Caco-2 (cell line): ENCODE data around the gene AMELX. TPM values are rescaled to one million over a fixed set of nuclear protein-coding genes. Genes with fewer than 3 reads are reported as not detected.

Experiments used
- BruUV-seq: library from RNA; stranded (reverse); fragments of 400-500 nt; replicated peaks from 2 replicates; lab custom pipeline; 2021; lab: Mats Ljungman, UMichigan
- CTCF ChIA-PET: fragments of 300-600 bp; sonication (Branson Sonifier 250); formaldehyde crosslinking; loops from one replicate; lab custom pipeline; 2022; ENCODE audit warnings: antibody characterized with exemption; lab: Charles Lee
- POLR2A ChIA-PET: fragments of 300-600 bp; sonication (Branson Sonifier 250); formaldehyde crosslinking; loops from one replicate; lab custom pipeline; 2022; ENCODE audit warnings: antibody characterized with exemption; lab: Charles Lee
- DNase-seq, 2 experiments: peaks; one replicate each; pipeline versions ENCODE4 v3.0.0 to v3.0.0-alpha.2; 2020 to 2022
- H3K27me3 ChIP-seq: replicated peaks from 2 replicates; pipeline ENCODE4 v1.6.0; 2011; ENCODE audit warnings: low read length; ENCODE audit not compliant: control insufficient read depth, insufficient read depth
- H3K36me3 ChIP-seq: 2 replicates; pipeline ENCODE4 v1.5.1; 2011; ENCODE audit warnings: low read length; ENCODE audit not compliant: control insufficient read depth, insufficient read depth
- H3K4me1 ChIP-seq: fragments of 250-450 bp; sonication (Bioruptor Pico); 2 replicates; pipeline ENCODE4 v1.5.1; 2020; ENCODE audit warnings: mild to moderate bottlenecking
- H3K4me3 ChIP-seq: 2 replicates; pipeline ENCODE4 v1.5.1; 2011; ENCODE audit warnings: low read depth, mild to moderate bottlenecking, control low read depth, low read length
- H3K9me3 ChIP-seq: fragments of 250-450 bp; sonication (Bioruptor Pico); 2 replicates; pipeline ENCODE4 v1.5.1; 2020; ENCODE audit warnings: mild to moderate bottlenecking, moderate library complexity
- H3K27ac Mint-ChIP-seq: one replicate; pipeline ENCODE4 v1.8.0; 2022; ENCODE audit warnings: mixed read lengths; ENCODE audit not compliant: unreplicated experiment
- H3K27me3 Mint-ChIP-seq: one replicate; pipeline ENCODE4 v1.8.0; 2022; ENCODE audit warnings: mixed read lengths; ENCODE audit not compliant: insufficient read depth, unreplicated experiment
- H3K36me3 Mint-ChIP-seq: one replicate; pipeline ENCODE4 v1.8.0; 2022; ENCODE audit warnings: mild to moderate bottlenecking, mixed read lengths; ENCODE audit not compliant: insufficient read depth, unreplicated experiment
- H3K4me1 Mint-ChIP-seq: one replicate; pipeline ENCODE4 v1.8.0; 2022; ENCODE audit warnings: low read depth, mixed read lengths; ENCODE audit not compliant: unreplicated experiment
- H3K4me3 Mint-ChIP-seq: one replicate; pipeline ENCODE4 v1.8.0; 2022; ENCODE audit warnings: mild to moderate bottlenecking, moderate library complexity, mixed read lengths; ENCODE audit not compliant: unreplicated experiment
- H3K9me3 Mint-ChIP-seq: one replicate; pipeline ENCODE4 v1.8.0; 2022; ENCODE audit warnings: mixed read lengths; ENCODE audit not compliant: unreplicated experiment
- CTCF ChIP-seq, 2 experiments: fragments of 200-600 bp in 1 of 2; IDR thresholded peaks; 1 replicate in 1 of 2; 2 replicates in 1 of 2; pipeline versions ENCODE4 v1.5.1 to v1.8.0; 2011 to 2022; ENCODE audit warnings: antibody characterized with exemption in 1 of 2, control low read depth in 1 of 2, inconsistent platforms in 1 of 2, low read depth in 1 of 2, low read length in 1 of 2, mild to moderate bottlenecking in 1 of 2, moderate library complexity in 1 of 2; ENCODE audit not compliant: insufficient read depth in 1 of 2, severe bottlenecking in 1 of 2, unreplicated experiment in 1 of 2
- intact Hi-C: fragments of 100-400 bp; cut with micrococcal nuclease; formaldehyde crosslinking; loops from one replicate; pipeline ENCODE4 v1.10.0; 2022; ENCODE audit not compliant: unreplicated experiment
- total RNA-seq: library from RNA; stranded (reverse); gene quantifications from 2 replicates; pipeline ENCODE4 v1.2.3, GENCODE V29; 2022

The AMELX gene
- total RNA-seq, 1 experiment from 2014 or later = not detected

- Histone ChIP-seq H3K9me3 (no peaks in the 10 kb centered on the region), H3K4me3 (no peak overlapping the region), H3K4me1 (peaks cover 16% of the 10 kb centered on the region), H3K36me3 (no peaks in the 10 kb centered on the region), H3K27me3 (no peaks in the 10 kb centered on the region)
- CTCF ChIA-PET = no interaction called here
- no peaks in the 10 kb centered on the region for H3K27me3 Mint-ChIP-seq
- intact Hi-C loops = loop anchor here (2.0 to 10.0 kb wide), 2 partner anchors 114 kb away; no protein-coding TSS in a partner anchor
- no peak overlapping the region for H3K4me3 Mint-ChIP-seq
- TF ChIP-seq CTCF (IDR thresholded peaks at IDR 0.05; ENCODE audit: insufficient read depth in 1 of 2, low read depth in 1 of 2, low read length in 1 of 2, severe bottlenecking in 1 of 2, unreplicated experiment in 1 of 2) = no peak
- POLR2A ChIA-PET = no interaction called here
- H3K36me3 Mint-ChIP-seq = peaks cover 11% of the 10 kb centered on the region
- H3K4me1 Mint-ChIP-seq = peaks cover 22% of the 10 kb centered on the region
- no peak for DNase-seq
- H3K27ac Mint-ChIP-seq = no peak overlapping the region
- peaks cover 10% of the 10 kb centered on the region for H3K9me3 Mint-ChIP-seq
- no TSS peak for BruUV-seq
Observed at GRCh38 chrX:11261260-11261659, 32.0 kb upstream of the AMELX start.

GRCh38 chrX:11264925-11265324 is 28.3 kb upstream of the AMELX start:
- no TSS peak for BruUV-seq
- no peak for TF ChIP-seq CTCF (IDR thresholded peaks at IDR 0.05; ENCODE audit: insufficient read depth in 1 of 2, low read depth in 1 of 2, low read length in 1 of 2, severe bottlenecking in 1 of 2, unreplicated experiment in 1 of 2)
- Mint-ChIP-seq H3K9me3 (peaks cover 4% of the 10 kb centered on the region), H3K27me3 (no peaks in the 10 kb centered on the region), H3K4me1 (peaks cover 20% of the 10 kb centered on the region), H3K36me3 (peaks cover 11% of the 10 kb centered on the region), H3K4me3 (no peak overlapping the region), H3K27ac (no peak overlapping the region)
- no peaks in the 10 kb centered on the region for H3K36me3 ChIP-seq
- no peak for DNase-seq
- peaks cover 37% of the 10 kb centered on the region for H3K4me1 ChIP-seq
- intact Hi-C loops = loop anchor here (10.0 kb wide), 1 partner anchor 110 kb away; no protein-coding TSS in a partner anchor
- no peaks in the 10 kb centered on the region for H3K9me3 ChIP-seq
- ChIA-PET POLR2A (no interaction called here), CTCF (no interaction called here)
- no peak overlapping the region for H3K4me3 ChIP-seq
- H3K27me3 ChIP-seq = no peaks in the 10 kb centered on the region

- Histone ChIP-seq H3K4me3 (no peak overlapping the region), H3K4me1 (peaks cover 41% of the 10 kb centered on the region), H3K9me3 (no peaks in the 10 kb centered on the region), H3K27me3 (no peaks in the 10 kb centered on the region), H3K36me3 (no peaks in the 10 kb centered on the region)
- peaks cover 24% of the 10 kb centered on the region for H3K4me1 Mint-ChIP-seq
- no peak for DNase-seq
- H3K4me3 Mint-ChIP-seq = no peak overlapping the region
- POLR2A ChIA-PET = no interaction called here
- no TSS peak for BruUV-seq
- H3K9me3 Mint-ChIP-seq = no peaks in the 10 kb centered on the region
- intact Hi-C loops = loop anchor here (10.0 kb wide), 1 partner anchor 109 kb away; no protein-coding TSS in a partner anchor
- peaks cover 11% of the 10 kb centered on the region for H3K36me3 Mint-ChIP-seq
- no peak for TF ChIP-seq CTCF (IDR thresholded peaks at IDR 0.05; ENCODE audit: insufficient read depth in 1 of 2, low read depth in 1 of 2, low read length in 1 of 2, severe bottlenecking in 1 of 2, unreplicated experiment in 1 of 2)
- H3K27me3 Mint-ChIP-seq = no peaks in the 10 kb centered on the region
- no peak overlapping the region for H3K27ac Mint-ChIP-seq
- CTCF ChIA-PET = no interaction called here
Observed at GRCh38 chrX:11265352-11265751, 27.9 kb upstream of the AMELX start.
